Prostate gland (tissue), 2 donors: ENCODE measurements around the gene ERN1. TPM values are rescaled to one million over a fixed set of nuclear protein-coding genes. Genes with fewer than 3 reads are reported as not detected.

ENCODE experiments used
- DNase-seq: peaks from one replicate; pipeline ENCODE4 v3.0.0-alpha.2; 2019; ENCODE audit warnings: low spot score
- H3K27ac ChIP-seq, 2 donors: fragments of 200-600 bp; sonication (generic); 2 replicates each; pipeline ENCODE4 v1.5.1; 2017 to 2019
- H3K27me3 ChIP-seq: fragments of 200-600 bp; sonication (generic); replicated peaks from 2 replicates; pipeline ENCODE4 v1.5.1; 2019; ENCODE audit not compliant: insufficient read depth
- H3K36me3 ChIP-seq, 2 donors: fragments of 200-600 bp; sonication (generic); 1 replicate in 1 of 2; 2 replicates in 1 of 2; pipeline versions ENCODE4 v1.5.1 to v1.8.1; 2017 to 2019
- H3K4me1 ChIP-seq: fragments of 200-600 bp; sonication (generic); replicated peaks from 2 replicates; pipeline ENCODE4 v1.5.1; 2019
- H3K4me3 ChIP-seq, 2 donors: fragments of 200-600 bp; sonication (generic); 2 replicates each; pipeline ENCODE4 v1.5.1; 2017 to 2019
- H3K9me3 ChIP-seq: fragments of 200-600 bp; sonication (generic); 2 replicates; pipeline ENCODE4 v1.5.1; 2017
- POLR2A ChIP-seq: fragments of 450-650 bp; IDR thresholded peaks from one replicate; pipeline ENCODE4 v1.6.1; 2016; ENCODE audit warnings: antibody characterized with exemption, mild to moderate bottlenecking
- POLR2AphosphoS5 ChIP-seq: sonication (generic); formaldehyde crosslinking; IDR thresholded peaks from one replicate; pipeline ENCODE4 v1.6.1; 2017; ENCODE audit warnings: antibody characterized with exemption
- WGBS: methylation state at CpG from one replicate; pipeline ENCODE4 v1.1.5; 2018; 5-methylcytosine and 5-hydroxymethylcytosine counted together
- intact Hi-C: fragments of 100-400 bp; cut with DNase I; formaldehyde crosslinking; loops from one replicate; pipeline ENCODE4 v1.14.2; 2022
- total RNA-seq, 2 donors: library from RNA; depleted of rRNA; stranded (reverse); fragments of >200 nt; gene quantifications; one replicate each; pipeline ENCODE4 v1.1.0, GENCODE V29; 2016
- TF ChIP-seq, protein P1 (sequence below), 4 experiments: fragments of 200-600 bp in 2 of 4; fragments of 450-650 bp in 2 of 4; sonication (generic) in 2 of 4; IDR thresholded peaks; 1 replicate in 3 of 4; 2 replicates in 1 of 4; pipeline ENCODE4 v1.5.1; 2016 to 2019; ENCODE audit warnings: antibody characterized with exemption in 4 of 4, mild to moderate bottlenecking in 2 of 4, moderate library complexity in 2 of 4

ERN1 gene
- total RNA-seq, 2 donors from 2014 or later: 14.4 to 21.4 TPM

DNA sequence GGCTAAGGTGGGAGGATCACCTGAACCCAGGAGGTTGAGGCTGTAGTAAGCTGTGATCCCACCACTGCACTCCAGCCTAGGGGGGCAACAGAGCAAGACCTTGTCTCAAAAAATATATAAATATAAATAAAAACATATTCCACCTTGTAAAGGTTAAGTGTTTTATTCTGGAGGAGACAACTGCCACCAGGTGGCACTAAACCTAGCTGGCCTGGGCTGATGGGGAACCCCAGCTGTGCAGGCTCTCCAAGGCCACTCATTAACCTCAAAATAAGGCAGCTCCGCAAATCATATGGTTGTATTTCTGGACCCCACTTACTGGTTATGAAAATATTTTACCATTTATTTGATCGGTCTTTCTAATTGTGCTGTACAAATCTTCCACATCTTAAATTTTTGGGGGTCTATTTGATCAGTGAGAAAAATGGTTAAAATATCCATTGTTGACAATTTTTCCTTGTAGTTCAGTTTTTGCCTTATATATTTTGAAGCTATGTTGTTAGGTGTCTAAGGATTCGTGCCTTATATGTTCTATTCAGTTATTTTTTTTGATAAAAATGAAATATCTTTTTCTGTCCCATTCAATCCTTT is 101.0 kb downstream of the ERN1 start:
- no peak for TF ChIP-seq POLR2A
- TF ChIP-seq, protein P1, sequence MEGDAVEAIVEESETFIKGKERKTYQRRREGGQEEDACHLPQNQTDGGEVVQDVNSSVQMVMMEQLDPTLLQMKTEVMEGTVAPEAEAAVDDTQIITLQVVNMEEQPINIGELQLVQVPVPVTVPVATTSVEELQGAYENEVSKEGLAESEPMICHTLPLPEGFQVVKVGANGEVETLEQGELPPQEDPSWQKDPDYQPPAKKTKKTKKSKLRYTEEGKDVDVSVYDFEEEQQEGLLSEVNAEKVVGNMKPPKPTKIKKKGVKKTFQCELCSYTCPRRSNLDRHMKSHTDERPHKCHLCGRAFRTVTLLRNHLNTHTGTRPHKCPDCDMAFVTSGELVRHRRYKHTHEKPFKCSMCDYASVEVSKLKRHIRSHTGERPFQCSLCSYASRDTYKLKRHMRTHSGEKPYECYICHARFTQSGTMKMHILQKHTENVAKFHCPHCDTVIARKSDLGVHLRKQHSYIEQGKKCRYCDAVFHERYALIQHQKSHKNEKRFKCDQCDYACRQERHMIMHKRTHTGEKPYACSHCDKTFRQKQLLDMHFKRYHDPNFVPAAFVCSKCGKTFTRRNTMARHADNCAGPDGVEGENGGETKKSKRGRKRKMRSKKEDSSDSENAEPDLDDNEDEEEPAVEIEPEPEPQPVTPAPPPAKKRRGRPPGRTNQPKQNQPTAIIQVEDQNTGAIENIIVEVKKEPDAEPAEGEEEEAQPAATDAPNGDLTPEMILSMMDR (IDR thresholded peaks at IDR 0.05): peak; percentile 38 to 75 (median 58)
- no peak overlapping the region for H3K4me3 ChIP-seq
- peak; percentile 26 for DNase-seq
- no peaks in the 10 kb centered on the region for H3K36me3 ChIP-seq
- H3K27me3 ChIP-seq: no peaks in the 10 kb centered on the region
- H3K9me3 ChIP-seq: no peaks in the 10 kb centered on the region
- H3K4me1 ChIP-seq: no peaks in the 10 kb centered on the region
- intact Hi-C loops: loop anchor here (2.0 to 5.0 kb wide), 2 partner anchors 106 to 112 kb away; partner anchors contain the start of gene GH1
- H3K27ac ChIP-seq: no peak overlapping the region
- 26% methylated on average over 3 of the region's 3 CpGs for WGBS

- intact Hi-C loops: loop anchor here (5.0 kb wide), 1 partner anchor 109 kb away; the partner anchor contains the start of gene GH1
- H3K36me3 ChIP-seq: no peaks in the 10 kb centered on the region
- H3K9me3 ChIP-seq: no peaks in the 10 kb centered on the region
Measured at GRCh38 chr17:64025732-64026294, 104.1 kb downstream of the ERN1 start.

GRCh38 chr17:64024781-64025731 is 104.9 kb downstream of the ERN1 start:
- no peaks in the 10 kb centered on the region for H3K4me1 ChIP-seq
- no peak overlapping the region for H3K4me3 ChIP-seq
- WGBS: 45% methylated on average over 19 of the region's 19 CpGs
- intact Hi-C loops: loop anchor here (5.0 kb wide), 1 partner anchor 108 kb away; the partner anchor contains the start of gene GH1
- H3K27ac ChIP-seq: no peak overlapping the region
- no peaks in the 10 kb centered on the region for H3K9me3 ChIP-seq
- no peak for TF ChIP-seq POLR2A
- TF ChIP-seq, protein P1 (IDR thresholded peaks at IDR 0.05): no peak
- no peak for TF ChIP-seq POLR2AphosphoS5
- no peaks in the 10 kb centered on the region for H3K27me3 ChIP-seq
- DNase-seq: no peak
- no peaks in the 10 kb centered on the region for H3K36me3 ChIP-seq

More at GRCh38 chr17:64025732-64026294, 104.1 kb downstream of the ERN1 start:
- TF ChIP-seq, protein P1 (IDR thresholded peaks at IDR 0.05): peak; percentile 64 to 83 (median 76)
- TF ChIP-seq POLR2A: no peak
- no peaks in the 10 kb centered on the region for H3K4me1 ChIP-seq
- H3K4me3 ChIP-seq: no peak overlapping the region
- 4% methylated on average over 21 of the region's 21 CpGs for WGBS
- H3K27ac ChIP-seq: no peak overlapping the region
- DNase-seq: peak; percentile 45
- H3K27me3 ChIP-seq: no peaks in the 10 kb centered on the region

- H3K4me3 ChIP-seq: no peak overlapping the region
- 50% methylated on average over 8 of the region's 8 CpGs for WGBS
- H3K27me3 ChIP-seq: no peaks in the 10 kb centered on the region
- TF ChIP-seq POLR2AphosphoS5: no peak
- TF ChIP-seq, protein P1 (IDR thresholded peaks at IDR 0.05): no peak
- no peak for TF ChIP-seq POLR2A
- no peak overlapping the region for H3K27ac ChIP-seq
- H3K36me3 ChIP-seq: no peaks in the 10 kb centered on the region
- no peak for DNase-seq
- intact Hi-C loops: no loop called here
- H3K9me3 ChIP-seq: no peaks in the 10 kb centered on the region
- no peaks in the 10 kb centered on the region for H3K4me1 ChIP-seq
Measured at GRCh38 chr17:64024215-64024654, 105.7 kb downstream of the ERN1 start.
